Trophoblast cell (in vitro differentiated cells and primary cell): ENCODE results near the gene RGS8.

ENCODE experiments used
- DNase-seq, 2 donors: peaks; one replicate each; pipeline ENCODE4 v3.0.0-alpha.2; 2016
- H2AFZ ChIP-seq: 2 replicates; pipeline ENCODE4 v1.6.1; 2013; ENCODE audit warnings: low read length, moderate library complexity, mild to moderate bottlenecking; ENCODE audit not compliant: insufficient read depth, poor library complexity
- H2AK5ac ChIP-seq: 2 replicates; pipeline ENCODE4 v1.6.1; 2013; ENCODE audit warnings: mild to moderate bottlenecking, low read length
- H2BK120ac ChIP-seq: 2 replicates; pipeline ENCODE4 v1.6.1; 2013; ENCODE audit warnings: low read length, mild to moderate bottlenecking, moderate library complexity; ENCODE audit not compliant: insufficient read depth, poor library complexity
- H2BK12ac ChIP-seq: 2 replicates; pipeline ENCODE4 v1.6.1; 2013; ENCODE audit warnings: mild to moderate bottlenecking, low read length, moderate library complexity
- H2BK5ac ChIP-seq: 2 replicates; pipeline ENCODE4 v1.6.1; 2013; ENCODE audit warnings: low read length, low read depth, moderate library complexity, mild to moderate bottlenecking; ENCODE audit not compliant: poor library complexity
- H3K14ac ChIP-seq: 2 replicates; pipeline ENCODE4 v1.6.1; 2013; ENCODE audit warnings: mild to moderate bottlenecking, low read length
- H3K18ac ChIP-seq: 2 replicates; pipeline ENCODE4 v1.6.1; 2013; ENCODE audit warnings: mild to moderate bottlenecking, low read length
- H3K23ac ChIP-seq: 2 replicates; pipeline ENCODE4 v1.6.1; 2013; ENCODE audit warnings: low read length
- H3K27ac ChIP-seq: 2 replicates; pipeline ENCODE4 v1.5.1; 2013; ENCODE audit warnings: low read depth, mild to moderate bottlenecking, inconsistent platforms, low read length, moderate library complexity
- H3K27me3 ChIP-seq: 2 replicates; pipeline ENCODE4 v1.6.1; 2013; ENCODE audit warnings: inconsistent platforms, mild to moderate bottlenecking, low read length, moderate library complexity; ENCODE audit not compliant: insufficient read depth
- H3K36me3 ChIP-seq, 2 experiments: 1 replicate in 1 of 2; 2 replicates in 1 of 2; pipeline ENCODE4 v1.6.1; 2013; ENCODE audit warnings: low read length in 2 of 2, mild to moderate bottlenecking in 2 of 2, moderate library complexity in 1 of 2; ENCODE audit not compliant: insufficient read depth in 2 of 2, control insufficient read depth in 1 of 2
- H3K4ac ChIP-seq: 2 replicates; pipeline ENCODE4 v1.6.1; 2013; ENCODE audit warnings: low read depth, mild to moderate bottlenecking, low read length, moderate library complexity
- H3K4me1 ChIP-seq, 2 experiments: 1 replicate in 1 of 2; 2 replicates in 1 of 2; pipeline ENCODE4 v1.6.1; 2013; ENCODE audit warnings: low read length in 2 of 2, mild to moderate bottlenecking in 2 of 2, moderate library complexity in 1 of 2; ENCODE audit not compliant: insufficient read depth in 2 of 2, control insufficient read depth in 1 of 2
- H3K4me2 ChIP-seq: 2 replicates; pipeline ENCODE4 v1.6.1; 2013; ENCODE audit warnings: inconsistent platforms, mild to moderate bottlenecking, low read length, moderate library complexity
- H3K4me3 ChIP-seq: 2 replicates; pipeline ENCODE4 v1.5.1; 2013; ENCODE audit warnings: mild to moderate bottlenecking, low read depth, low read length, inconsistent platforms
- H3K79me1 ChIP-seq: one replicate; pipeline ENCODE4 v1.6.1; 2013; ENCODE audit warnings: low read length
- H3K79me2 ChIP-seq: 2 replicates; pipeline ENCODE4 v1.6.1; 2013; ENCODE audit warnings: low read length, mild to moderate bottlenecking; ENCODE audit not compliant: control insufficient read depth, insufficient read depth, poor library complexity
- H3K9ac ChIP-seq: 2 replicates; pipeline ENCODE4 v1.6.1; 2013; ENCODE audit warnings: mild to moderate bottlenecking, low read length
- H3K9me3 ChIP-seq: 2 replicates; pipeline ENCODE4 v1.6.1; 2013; ENCODE audit warnings: low read depth, mild to moderate bottlenecking, control low read depth, inconsistent platforms, low read length; ENCODE audit not compliant: insufficient read depth
- H4K12ac ChIP-seq: 2 replicates; pipeline ENCODE4 v1.6.1; 2013; ENCODE audit warnings: low read depth, mild to moderate bottlenecking, low read length, moderate library complexity
- H4K8ac ChIP-seq: 2 replicates; pipeline ENCODE4 v1.6.1; 2013; ENCODE audit warnings: low read depth, mild to moderate bottlenecking, low read length, moderate library complexity
- H4K91ac ChIP-seq: one replicate; pipeline ENCODE4 v1.6.1; 2013; ENCODE audit warnings: low read depth, mild to moderate bottlenecking, low read length, moderate library complexity
- WGBS: extraction: QIAGEN DNeasy Blood & Tissue Kit; methylation state at CpG from one replicate; pipeline ENCODE4 v1.1.7; 2013; ENCODE audit warnings: missing lambda C conversion rate; ENCODE audit not compliant: insufficient read length, insufficient coverage; ENCODE audit errors: extremely low coverage; 5-methylcytosine and 5-hydroxymethylcytosine counted together

The RGS8 gene

DNA sequence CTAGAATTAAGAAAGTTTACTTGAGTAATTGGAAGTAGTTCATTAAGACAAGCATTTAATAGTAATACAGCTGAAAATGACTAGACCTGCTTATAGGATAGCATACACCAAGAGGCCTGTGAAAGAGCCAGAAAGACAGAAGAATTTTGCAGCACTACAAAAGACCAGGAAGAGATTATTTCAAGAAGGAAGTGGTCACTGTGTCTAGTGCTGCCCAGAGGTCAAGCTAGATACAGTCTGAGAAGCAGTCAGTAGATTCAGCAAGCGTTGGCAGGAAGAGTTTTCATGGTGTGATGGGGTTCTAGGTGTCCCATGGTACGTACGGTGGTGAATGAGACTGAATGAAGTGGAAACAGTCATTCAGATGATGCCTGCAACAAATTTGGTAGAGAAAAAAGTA is 31.5 kb downstream of the RGS8 start:
- Histone ChIP-seq H3K36me3 (no peaks in the 10 kb centered on the region), H3K9me3 (peaks cover 2% of the 10 kb centered on the region), H3K14ac (no peak overlapping the region), H3K23ac (no peak overlapping the region), H4K8ac (no peak overlapping the region), H3K27ac (no peak overlapping the region), H3K4ac (no peak overlapping the region), H3K18ac (no peak overlapping the region), H2AK5ac (no peak overlapping the region), H3K79me1 (peaks cover 2% of the 10 kb centered on the region), H3K4me2 (no peak overlapping the region), H2BK5ac (no peak overlapping the region), H2AFZ (no peak overlapping the region), H2BK120ac (no peak overlapping the region), H3K4me1 (no peaks in the 10 kb centered on the region), H4K91ac (no peak overlapping the region), H4K12ac (no peak overlapping the region), H3K27me3 (no peaks in the 10 kb centered on the region), H3K9ac (no peak overlapping the region), H3K79me2 (no peaks in the 10 kb centered on the region), H3K4me3 (no peak overlapping the region), H2BK12ac (no peak overlapping the region)
- DNase-seq: no peak
- WGBS: no CpG with 5 or more reads among the region's 3 CpGs

DNA sequence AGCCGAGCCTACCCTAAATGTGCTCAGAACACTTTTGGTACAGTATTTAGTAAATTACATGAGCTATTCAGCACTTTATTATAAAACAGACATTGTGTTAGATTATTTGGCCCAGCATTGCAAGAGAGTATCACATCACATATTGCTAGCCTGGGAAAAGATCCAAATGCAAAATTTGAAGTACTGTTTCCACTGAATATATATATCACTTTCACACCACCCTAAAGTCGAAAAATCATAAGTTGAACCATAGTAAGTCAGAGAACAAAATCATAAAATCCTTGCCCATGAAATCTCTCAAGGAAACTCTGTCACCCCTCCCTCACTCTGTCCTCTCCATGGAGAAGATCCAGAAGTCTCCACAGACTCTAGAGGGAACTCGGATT is 33.1 kb downstream of the RGS8 start:
- no peak overlapping the region for H3K27ac ChIP-seq
- no peak overlapping the region for H3K4me2 ChIP-seq

DNA sequence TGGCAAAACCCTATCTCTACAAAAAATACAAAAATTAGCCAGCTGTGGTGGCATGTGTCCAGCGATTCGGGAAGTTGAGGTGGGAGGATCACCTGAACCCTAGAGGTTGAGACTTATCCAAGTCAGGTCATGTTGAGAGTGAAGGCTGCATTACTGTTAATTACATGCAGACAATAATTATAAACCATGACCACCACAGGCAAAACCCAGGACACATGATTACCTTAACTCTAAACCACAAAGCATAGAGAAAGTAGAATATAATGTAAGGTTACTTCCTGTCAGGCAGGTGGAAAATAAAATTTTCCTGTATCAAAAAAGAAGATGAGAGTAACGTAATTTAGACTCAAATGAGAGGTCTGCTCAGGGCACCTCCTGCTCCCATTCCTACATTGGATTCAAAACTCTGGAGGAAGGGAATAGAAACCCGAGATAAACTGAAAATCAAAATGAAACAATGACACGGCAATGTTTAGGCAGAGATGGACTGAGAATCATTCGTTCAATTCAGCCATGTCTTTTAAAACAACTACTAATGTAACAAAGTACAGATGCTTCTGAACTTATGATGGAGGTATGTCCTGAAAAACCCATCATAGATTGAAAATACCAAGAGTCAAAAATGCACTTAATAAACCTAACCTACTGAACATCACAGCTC is 33.6 kb downstream of the RGS8 start:
- Histone ChIP-seq H4K8ac (no peak overlapping the region), H3K9ac (no peak overlapping the region), H3K4me3 (no peak overlapping the region), H2AK5ac (no peak overlapping the region), H2BK5ac (no peak overlapping the region), H3K27ac (no peak overlapping the region), H3K4me2 (no peak overlapping the region), H2BK12ac (no peak overlapping the region), H3K79me1 (peaks cover 2% of the 10 kb centered on the region), H3K4me1 (no peaks in the 10 kb centered on the region), H3K27me3 (no peaks in the 10 kb centered on the region), H4K12ac (no peak overlapping the region), H3K4ac (no peak overlapping the region), H3K23ac (no peak overlapping the region), H3K79me2 (no peaks in the 10 kb centered on the region), H2AFZ (no peak overlapping the region), H3K18ac (no peak overlapping the region), H3K9me3 (no peaks in the 10 kb centered on the region), H4K91ac (no peak overlapping the region), H3K14ac (no peak overlapping the region), H2BK120ac (no peak overlapping the region), H3K36me3 (no peaks in the 10 kb centered on the region)
- WGBS: no CpG with 5 or more reads among the region's 6 CpGs
- DNase-seq: no peak

More for the DNA sequence above, 33.1 kb downstream of the RGS8 start:
- Histone ChIP-seq H2AK5ac (no peak overlapping the region), H3K79me1 (peaks cover 2% of the 10 kb centered on the region), H3K9me3 (peaks cover 2% of the 10 kb centered on the region), H2BK5ac (no peak overlapping the region), H3K18ac (no peak overlapping the region), H3K23ac (no peak overlapping the region), H3K9ac (no peak overlapping the region), H2BK12ac (no peak overlapping the region), H3K4ac (no peak overlapping the region), H3K79me2 (no peaks in the 10 kb centered on the region), H4K12ac (no peak overlapping the region), H3K4me1 (no peaks in the 10 kb centered on the region), H4K8ac (no peak overlapping the region), H3K4me3 (no peak overlapping the region), H2BK120ac (no peak overlapping the region), H3K14ac (no peak overlapping the region), H4K91ac (no peak overlapping the region), H3K27me3 (no peaks in the 10 kb centered on the region), H3K36me3 (no peaks in the 10 kb centered on the region), H2AFZ (no peak overlapping the region)
- no peak for DNase-seq
- no CpG with 5 or more reads among the region's 3 CpGs for WGBS

DNA sequence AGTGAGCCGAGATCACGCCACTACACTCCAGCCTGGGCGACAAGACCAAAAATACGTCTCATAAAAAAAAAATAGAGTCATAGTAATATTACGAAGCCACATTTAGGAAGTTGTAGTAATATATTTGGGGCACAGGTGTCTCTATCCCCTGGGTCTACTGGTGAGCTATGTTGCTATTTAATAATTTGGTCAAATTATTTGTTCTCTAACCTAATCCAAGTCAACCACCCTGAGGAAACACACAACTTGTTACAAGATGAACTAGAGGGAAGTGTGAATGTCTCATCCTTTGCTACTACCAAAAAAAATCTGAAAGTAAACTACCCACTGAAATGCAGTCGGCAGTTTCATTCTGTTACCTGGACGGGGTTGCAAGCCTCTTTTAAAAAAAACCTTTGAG is 35.3 kb downstream of the RGS8 start:
- Histone ChIP-seq H2AFZ (no peak overlapping the region), H2BK12ac (no peak overlapping the region), H3K14ac (no peak overlapping the region), H3K36me3 (no peaks in the 10 kb centered on the region), H3K4me2 (no peak overlapping the region), H3K79me1 (peaks cover 2% of the 10 kb centered on the region), H3K4ac (no peak overlapping the region), H3K4me1 (no peaks in the 10 kb centered on the region), H2BK5ac (no peak overlapping the region), H2BK120ac (no peak overlapping the region), H3K27ac (no peak overlapping the region), H3K27me3 (no peaks in the 10 kb centered on the region), H3K9me3 (no peaks in the 10 kb centered on the region), H3K23ac (no peak overlapping the region), H3K4me3 (no peak overlapping the region), H4K8ac (no peak overlapping the region), H4K12ac (no peak overlapping the region), H4K91ac (no peak overlapping the region), H3K79me2 (no peaks in the 10 kb centered on the region), H2AK5ac (no peak overlapping the region), H3K18ac (no peak overlapping the region), H3K9ac (no peak overlapping the region)
- DNase-seq: no peak
- WGBS: no CpG with 5 or more reads among the region's 7 CpGs
